IPS-20b (cell line): ENCODE data around the gene CHST11.

Source experiments
- H3K27ac ChIP-seq: one replicate; pipeline ENCODE4 v1.5.1; 2013; ENCODE audit warnings: low read length
- H3K27me3 ChIP-seq: 2 replicates; pipeline ENCODE4 v1.6.1; 2013; ENCODE audit warnings: mild to moderate bottlenecking, low read length, inconsistent platforms; ENCODE audit not compliant: insufficient read depth
- H3K36me3 ChIP-seq: 2 replicates; pipeline ENCODE4 v1.6.1; 2013; ENCODE audit warnings: low read depth, mild to moderate bottlenecking, inconsistent platforms, low read length, moderate library complexity; ENCODE audit not compliant: insufficient read depth
- H3K4me1 ChIP-seq: 2 replicates; pipeline ENCODE4 v1.6.1; 2013; ENCODE audit warnings: mild to moderate bottlenecking, control low read depth, inconsistent platforms, low read length, moderate library complexity; ENCODE audit not compliant: insufficient read depth
- H3K4me3 ChIP-seq: 2 replicates; pipeline ENCODE4 v1.5.1; 2013; ENCODE audit warnings: mild to moderate bottlenecking, low read length, inconsistent platforms
- H3K9ac ChIP-seq: 2 replicates; pipeline ENCODE4 v1.6.1; 2013; ENCODE audit warnings: low read depth, mild to moderate bottlenecking, inconsistent platforms, low read length, moderate library complexity
- H3K9me3 ChIP-seq: 2 replicates; pipeline ENCODE4 v1.6.1; 2013; ENCODE audit warnings: mild to moderate bottlenecking, low read depth, low read length, inconsistent platforms; ENCODE audit not compliant: insufficient read depth

Gene CHST11

DNA sequence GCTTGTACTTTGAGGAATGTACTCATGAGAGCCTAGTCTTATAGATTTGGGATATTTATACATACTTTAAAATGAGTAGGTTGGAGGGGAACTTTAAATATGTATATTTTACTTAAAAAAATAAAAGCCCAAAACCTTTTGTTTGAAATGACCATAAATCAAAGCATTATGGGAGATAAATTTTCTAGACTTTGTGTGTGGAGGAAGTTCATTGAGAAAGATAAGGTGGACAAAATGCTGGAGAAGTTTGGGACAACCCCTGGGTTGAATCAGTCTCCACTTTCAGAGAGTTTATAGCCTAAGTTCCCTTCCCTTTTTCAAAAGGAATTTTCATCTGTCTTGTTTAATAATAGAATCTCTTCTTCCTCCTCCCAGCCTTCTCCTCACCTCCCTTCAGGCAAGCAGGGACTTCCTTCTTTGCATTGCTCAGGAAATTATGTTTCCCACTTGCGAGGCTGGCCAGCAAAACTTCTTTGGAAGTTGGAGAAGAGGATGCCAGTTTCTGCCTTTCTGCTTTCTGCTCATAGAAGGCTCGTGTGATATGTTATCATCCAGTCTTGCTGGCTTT lies 54.2 kb downstream of the CHST11 start:
- Histone ChIP-seq H3K27ac (no peak overlapping the region), H3K4me3 (no peak overlapping the region), H3K9ac (no peak overlapping the region), H3K4me1 (peaks cover 32% of the 10 kb centered on the region; the same call in 1 of the 2 replicates), H3K27me3 (no peaks in the 10 kb centered on the region), H3K9me3 (no peaks in the 10 kb centered on the region), H3K36me3 (no peaks in the 10 kb centered on the region)

DNA sequence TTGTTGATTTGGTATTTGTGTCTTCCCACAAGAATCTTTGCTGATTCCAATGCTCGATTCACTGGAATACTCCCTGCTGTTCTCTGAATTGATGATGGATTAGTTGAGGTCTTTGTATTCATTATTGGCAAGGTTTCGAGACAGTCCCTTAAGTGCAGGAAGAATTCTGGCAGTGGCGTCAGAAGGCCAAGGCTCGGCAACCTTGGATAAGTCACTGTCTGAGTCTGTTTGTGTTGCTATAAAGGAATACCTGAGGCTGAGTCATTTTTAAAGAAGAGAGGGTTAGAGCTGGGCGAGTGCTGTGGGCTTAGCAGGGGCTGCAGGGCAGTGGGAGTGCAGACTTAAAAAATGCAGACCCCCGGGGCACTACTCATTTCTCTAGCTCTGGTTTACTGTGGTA lies 56.9 kb downstream of the CHST11 start:
- Histone ChIP-seq H3K4me3 (no peak overlapping the region), H3K27ac (no peak overlapping the region), H3K9me3 (no peaks in the 10 kb centered on the region), H3K36me3 (no peaks in the 10 kb centered on the region), H3K27me3 (no peaks in the 10 kb centered on the region), H3K9ac (no peak overlapping the region), H3K4me1 (peaks cover 8% of the 10 kb centered on the region; the same call in 1 of the 2 replicates)

DNA sequence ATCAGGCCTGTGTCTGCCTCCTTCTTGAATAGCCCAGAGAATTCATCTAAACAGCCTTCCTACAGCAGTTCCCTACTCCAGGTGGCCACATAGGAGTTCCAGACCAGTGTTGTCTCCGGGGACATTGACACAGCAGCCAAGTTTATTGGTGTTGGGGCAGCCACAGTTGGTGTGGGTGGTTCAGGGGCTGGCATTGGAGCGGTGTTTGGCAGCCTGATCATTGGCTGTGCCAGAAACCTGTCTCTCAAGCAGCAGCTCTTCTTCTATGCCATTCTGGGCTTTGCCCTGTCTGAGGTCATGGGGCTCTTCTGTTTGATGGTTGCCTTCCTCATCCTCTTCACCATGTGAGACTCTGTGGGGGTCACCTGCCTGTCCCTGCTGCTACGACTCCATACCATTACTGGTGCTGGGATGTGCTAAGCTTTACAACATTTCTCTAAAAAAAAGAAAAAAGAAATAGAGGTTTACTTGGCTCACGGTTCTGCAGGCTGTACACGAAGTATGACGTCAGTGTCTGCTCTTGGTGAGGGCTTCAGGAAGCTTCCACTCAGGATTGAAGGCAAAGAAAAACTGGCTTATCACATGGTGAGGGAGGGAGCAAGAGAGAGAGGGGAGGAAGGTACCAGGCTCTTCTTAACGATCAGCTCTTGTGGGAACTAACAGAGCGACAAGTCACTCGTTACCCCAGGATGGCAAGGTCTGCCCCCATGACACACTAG lies 57.5 kb downstream of the CHST11 start:
- Histone ChIP-seq H3K4me1 (peaks cover 8% of the 10 kb centered on the region; the same call in 1 of the 2 replicates), H3K27ac (no peak overlapping the region), H3K4me3 (no peak overlapping the region)

DNA sequence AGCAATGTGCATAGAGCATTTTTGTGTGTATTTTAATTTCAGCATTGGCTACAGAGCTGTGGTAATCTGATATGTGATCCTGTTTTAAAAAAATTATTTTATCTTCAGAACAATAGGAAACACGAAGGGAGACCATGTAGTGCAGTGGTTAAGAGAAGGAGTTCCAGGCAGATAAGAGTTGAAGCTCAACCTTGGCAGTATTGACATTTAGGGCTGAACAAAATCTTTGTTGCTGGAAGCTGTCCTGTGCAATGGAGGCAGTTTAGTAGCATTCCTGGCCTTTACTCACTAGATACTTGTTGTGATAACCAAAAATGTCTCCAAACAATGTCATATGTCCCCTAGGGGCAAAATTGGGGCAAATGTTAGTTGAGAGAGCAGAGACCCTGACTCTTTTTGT lies 59.2 kb downstream of the CHST11 start:
- Histone ChIP-seq H3K4me3 (no peak overlapping the region), H3K36me3 (no peaks in the 10 kb centered on the region), H3K9me3 (no peaks in the 10 kb centered on the region), H3K4me1 (peaks cover 15% of the 10 kb centered on the region), H3K9ac (no peak overlapping the region), H3K27me3 (no peaks in the 10 kb centered on the region), H3K27ac (no peak overlapping the region)

More for the DNA sequence above, 57.5 kb downstream of the CHST11 start:
- Histone ChIP-seq H3K9me3 (no peaks in the 10 kb centered on the region), H3K36me3 (no peaks in the 10 kb centered on the region), H3K27me3 (no peaks in the 10 kb centered on the region), H3K9ac (no peak overlapping the region)

DNA sequence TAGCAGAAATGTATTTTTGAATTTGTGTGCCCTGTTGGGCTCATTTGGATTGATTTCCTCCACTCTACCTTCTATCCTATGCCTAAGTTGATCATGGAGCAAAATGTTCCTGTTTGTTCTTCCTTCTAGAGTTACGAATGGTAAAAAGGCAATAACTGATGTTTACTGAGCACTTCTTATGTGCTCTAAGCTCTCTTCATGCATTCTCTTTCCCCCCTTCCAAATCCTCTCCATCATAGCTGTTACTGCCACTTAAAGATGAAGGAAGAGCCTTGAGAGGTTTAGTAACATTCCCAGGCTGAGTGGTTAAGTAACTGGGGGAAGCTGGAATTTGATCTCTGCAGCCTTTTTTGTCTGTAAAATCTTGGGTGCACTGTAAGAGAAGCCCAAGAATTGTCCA lies 60.1 kb downstream of the CHST11 start:
- H3K9ac ChIP-seq, result no peak overlapping the region
- H3K4me3 ChIP-seq, result no peak overlapping the region
- no peaks in the 10 kb centered on the region for H3K9me3 ChIP-seq
- no peaks in the 10 kb centered on the region for H3K36me3 ChIP-seq
- peaks cover 20% of the 10 kb centered on the region for H3K4me1 ChIP-seq
- H3K27ac ChIP-seq, result no peak overlapping the region
- no peaks in the 10 kb centered on the region for H3K27me3 ChIP-seq

DNA sequence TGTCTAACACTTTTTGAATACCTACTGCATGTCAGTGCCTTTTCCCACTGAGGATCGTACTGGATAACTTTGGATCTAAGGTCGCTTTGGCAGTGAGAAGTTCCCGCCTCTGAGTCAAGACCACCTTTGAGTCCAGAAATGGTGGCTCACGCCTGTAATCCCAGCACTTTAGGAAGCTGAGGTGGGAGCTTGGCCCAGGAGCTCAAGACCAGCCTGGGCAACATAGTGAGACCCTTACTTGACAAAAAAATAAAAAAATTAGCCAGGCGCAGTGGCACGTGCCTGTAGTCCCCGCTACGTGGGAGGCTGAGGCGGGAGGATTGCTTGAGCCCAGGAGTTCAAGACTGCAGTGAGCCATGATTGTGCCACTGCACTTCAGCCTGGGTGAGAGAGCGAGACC lies 61.1 kb downstream of the CHST11 start:
- H3K9ac ChIP-seq, result no peak overlapping the region
- no peaks in the 10 kb centered on the region for H3K27me3 ChIP-seq
- peaks cover 20% of the 10 kb centered on the region for H3K4me1 ChIP-seq
- H3K36me3 ChIP-seq, result no peaks in the 10 kb centered on the region
- no peaks in the 10 kb centered on the region for H3K9me3 ChIP-seq
- no peak overlapping the region for H3K4me3 ChIP-seq
- no peak overlapping the region for H3K27ac ChIP-seq

DNA sequence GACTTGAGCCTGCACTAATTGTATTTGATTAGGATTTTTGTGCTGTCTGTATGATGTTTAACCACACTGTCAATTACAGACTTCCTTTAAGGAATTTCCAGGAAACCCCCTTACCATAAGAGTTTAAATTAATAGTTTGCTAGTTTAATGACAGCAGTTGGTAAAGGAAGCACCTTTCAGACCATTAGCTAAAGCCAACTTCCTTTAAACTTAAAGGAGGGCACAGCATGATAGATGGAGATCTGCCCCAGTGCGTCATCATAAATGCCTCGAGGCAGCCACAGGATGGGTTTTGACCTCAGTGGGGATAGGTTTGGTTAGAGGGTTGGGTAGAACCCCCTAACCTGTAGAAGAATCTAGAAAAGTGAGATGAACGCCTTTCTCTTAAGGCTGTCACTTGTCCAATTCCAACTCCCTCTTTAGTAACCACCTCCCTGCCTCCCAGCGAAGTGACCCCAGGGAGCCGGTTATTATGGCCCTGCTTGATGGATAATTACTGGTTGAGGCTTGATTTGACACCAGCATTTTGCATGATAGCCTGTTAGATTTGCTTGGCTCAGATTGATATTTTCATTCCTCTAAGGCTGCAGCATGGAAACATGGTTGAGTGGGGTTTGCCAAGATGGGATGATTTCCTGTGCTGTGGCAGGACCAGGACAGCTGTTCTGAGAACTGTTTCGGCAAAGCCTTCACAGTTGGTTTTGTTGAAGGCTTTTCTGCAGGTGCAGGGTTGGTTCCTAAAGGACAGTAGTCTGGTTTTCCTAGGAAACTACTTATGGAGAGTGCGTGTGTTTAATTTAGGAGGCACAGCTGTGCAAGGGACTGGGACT lies 62.7 kb downstream of the CHST11 start:
- H3K9me3 ChIP-seq, result no peaks in the 10 kb centered on the region
- H3K4me1 ChIP-seq, result peaks cover 18% of the 10 kb centered on the region
- no peak overlapping the region for H3K27ac ChIP-seq
- H3K4me3 ChIP-seq, result no peak overlapping the region
- H3K27me3 ChIP-seq, result no peaks in the 10 kb centered on the region
- H3K36me3 ChIP-seq, result no peaks in the 10 kb centered on the region
- H3K9ac ChIP-seq, result no peak overlapping the region

DNA sequence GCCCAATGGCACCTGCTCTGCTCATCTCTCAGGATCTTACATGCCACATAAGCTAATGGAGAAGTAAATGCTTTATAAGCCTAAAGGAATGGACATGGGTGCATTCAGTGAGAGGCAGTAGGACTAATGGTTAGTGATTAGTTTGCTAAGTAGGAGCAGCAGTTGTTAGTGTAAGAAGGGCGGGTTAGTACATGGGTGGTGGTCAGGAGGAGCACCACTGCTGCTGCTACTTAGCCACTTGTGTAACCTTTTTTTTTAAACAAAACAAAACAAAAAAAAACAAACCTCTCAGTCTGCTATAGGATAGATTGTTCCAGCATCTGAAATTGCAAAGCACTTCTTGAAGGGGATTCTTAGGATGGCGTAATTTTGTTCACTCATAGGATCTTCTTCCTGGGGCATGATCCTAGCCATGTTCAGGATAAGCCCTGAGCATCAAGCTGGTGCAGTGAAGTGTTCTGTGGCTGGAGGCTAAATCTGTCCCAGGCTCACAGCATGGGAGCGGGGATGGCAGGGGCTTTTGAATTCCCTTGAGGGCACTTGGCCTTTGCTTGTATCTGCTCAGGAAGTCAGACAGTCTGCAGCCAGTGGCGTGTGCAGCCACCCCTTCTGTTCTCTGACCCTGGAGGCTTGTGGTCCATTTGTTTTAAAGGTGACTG lies 63.6 kb downstream of the CHST11 start:
- Histone ChIP-seq H3K4me3 (no peak overlapping the region), H3K9ac (no peak overlapping the region), H3K9me3 (no peaks in the 10 kb centered on the region), H3K27me3 (no peaks in the 10 kb centered on the region), H3K27ac (no peak overlapping the region), H3K4me1 (peaks cover 26% of the 10 kb centered on the region), H3K36me3 (no peaks in the 10 kb centered on the region)

DNA sequence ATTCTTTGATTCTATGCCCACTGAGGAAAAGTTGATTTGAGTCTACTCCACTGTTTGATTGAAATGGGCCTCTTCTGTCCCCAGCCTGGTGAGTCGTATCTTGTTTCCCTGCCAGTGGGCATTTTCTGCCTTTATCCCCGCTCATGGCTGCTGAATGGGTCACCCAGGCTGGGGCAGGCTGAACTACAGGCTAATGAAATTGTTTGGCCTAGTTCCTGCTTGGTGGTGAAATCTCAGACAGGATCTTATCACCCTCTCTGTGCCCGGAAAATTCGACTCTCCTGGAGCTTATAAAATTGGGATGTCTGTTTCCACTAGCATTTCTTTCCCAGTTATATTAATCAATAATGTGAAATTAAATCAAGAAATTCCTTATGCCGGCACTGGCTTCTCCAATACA lies 65.0 kb downstream of the CHST11 start:
- Histone ChIP-seq H3K9me3 (no peaks in the 10 kb centered on the region), H3K9ac (no peak overlapping the region)

DNA sequence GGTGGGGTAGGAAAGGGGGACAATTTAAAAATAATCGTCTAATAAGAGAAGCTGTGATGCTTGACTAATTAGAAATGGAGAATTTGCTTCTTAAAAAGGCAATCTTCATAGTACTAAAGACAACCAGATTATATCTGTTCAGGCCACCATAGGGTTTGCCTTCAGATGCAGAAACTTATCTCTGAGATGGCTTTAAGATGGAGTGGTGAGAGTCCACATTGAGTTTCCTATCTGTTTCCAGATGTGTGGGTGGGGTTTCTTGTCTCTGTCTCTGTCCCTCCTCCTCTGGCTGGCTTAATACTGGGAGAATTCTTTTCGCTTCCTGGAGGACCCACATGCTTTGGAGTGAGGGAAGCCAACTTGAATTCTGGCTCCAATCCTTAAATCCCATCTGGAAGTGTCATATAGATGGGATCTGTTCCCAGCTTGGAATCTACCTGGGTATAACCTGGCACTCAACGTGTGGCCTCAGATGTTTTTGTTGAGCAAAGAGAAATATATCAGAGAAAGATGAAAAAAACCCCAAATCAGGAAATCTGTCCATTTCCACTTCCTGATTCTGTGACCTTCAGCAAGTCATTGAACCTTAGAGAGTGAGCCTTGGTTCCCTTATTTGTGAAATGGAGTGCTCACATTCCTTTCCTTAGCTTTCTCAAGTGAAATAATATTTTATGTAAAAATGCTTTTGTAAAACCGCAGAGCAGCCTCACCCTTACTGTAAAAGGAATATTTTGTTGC lies 66.4 kb downstream of the CHST11 start:
- no peak overlapping the region for H3K27ac ChIP-seq
- peaks cover 44% of the 10 kb centered on the region for H3K4me1 ChIP-seq
- no peak overlapping the region for H3K9ac ChIP-seq

More for the DNA sequence above, 65.0 kb downstream of the CHST11 start:
- H3K4me3 ChIP-seq, result no peak overlapping the region
- H3K4me1 ChIP-seq, result peaks cover 37% of the 10 kb centered on the region
- no peaks in the 10 kb centered on the region for H3K36me3 ChIP-seq
- H3K27ac ChIP-seq, result no peak overlapping the region
- 0 out of 2 replicates have a peak, but pooled peaks cover 2% of the 10 kb centered on the region for H3K27me3 ChIP-seq

More for the DNA sequence above, 66.4 kb downstream of the CHST11 start:
- H3K36me3 ChIP-seq, result no peaks in the 10 kb centered on the region
- H3K27me3 ChIP-seq, result 0 out of 2 replicates have a peak, but pooled peaks cover 9% of the 10 kb centered on the region
- H3K4me3 ChIP-seq, result no peak overlapping the region
- no peaks in the 10 kb centered on the region for H3K9me3 ChIP-seq
